Esophagus muscularis mucosa (tissue), 4 donors: ENCODE results near the gene HDGFL3. TPM values are rescaled to one million over a fixed set of nuclear protein-coding genes. Genes with fewer than 3 reads are reported as not detected.

Experiments
- DNase-seq: peaks from one replicate; pipeline ENCODE4 v3.0.0-alpha.2; 2017; ENCODE audit errors: extremely low spot score
- H3K27ac ChIP-seq, 4 donors: fragments of 200-600 bp; sonication (generic); replicated peaks in 1 of 4; 1 replicate in 3 of 4; 2 replicates in 1 of 4; pipeline ENCODE4 v1.5.1; 2016 to 2019; ENCODE audit warnings: mild to moderate bottlenecking in 1 of 4
- H3K27me3 ChIP-seq, 4 donors: fragments of 200-600 bp; sonication (generic); one replicate each; pipeline versions ENCODE4 v1.5.1 to v1.6.0; 2016 to 2019
- H3K36me3 ChIP-seq, 4 donors: fragments of 200-600 bp; sonication (generic); one replicate each; pipeline ENCODE4 v1.5.1; 2016 to 2019
- H3K4me1 ChIP-seq, 4 donors: fragments of 200-600 bp; sonication (generic); one replicate each; pipeline ENCODE4 v1.5.1; 2016 to 2019
- H3K4me3 ChIP-seq, 4 donors: fragments of 200-600 bp; sonication (generic); 1 replicate in 2 of 4; 2 replicates in 2 of 4; pipeline ENCODE4 v1.5.1; 2016 to 2019; ENCODE audit warnings: mild to moderate bottlenecking in 4 of 4, moderate library complexity in 1 of 4
- H3K9me3 ChIP-seq, 4 donors: fragments of 200-600 bp; sonication (generic); 1 replicate in 3 of 4; 2 replicates in 1 of 4; pipeline ENCODE4 v1.5.1; 2016 to 2019
- CTCF ChIP-seq, 3 experiments: fragments of 200-600 bp in 2 of 3; fragments of 450-650 bp in 1 of 3; sonication (generic) in 2 of 3; IDR thresholded peaks; one replicate each; pipeline ENCODE4 v1.5.1; 2017 to 2019; ENCODE audit warnings: antibody characterized with exemption in 3 of 3, mild to moderate bottlenecking in 2 of 3, moderate library complexity in 1 of 3
- EP300 ChIP-seq: sonication (generic); formaldehyde crosslinking; IDR thresholded peaks from one replicate; pipeline ENCODE4 v1.6.1; 2017; ENCODE audit warnings: antibody characterized with exemption
- POLR2A ChIP-seq: fragments of 450-650 bp; IDR thresholded peaks from one replicate; pipeline ENCODE4 v1.6.1; 2017; ENCODE audit warnings: antibody characterized with exemption, moderate library complexity, mild to moderate bottlenecking, low read depth
- POLR2AphosphoS5 ChIP-seq, 2 donors: sonication (generic); formaldehyde crosslinking; IDR thresholded peaks; one replicate each; pipeline ENCODE4 v1.6.1; 2017; ENCODE audit warnings: antibody characterized with exemption in 2 of 2
- WGBS: methylation state at CpG from one replicate; pipeline ENCODE4 v1.1.5; 2018; 5-methylcytosine and 5-hydroxymethylcytosine counted together
- intact Hi-C: fragments of 100-400 bp; cut with DNase I; formaldehyde crosslinking; loops from one replicate; pipeline ENCODE4 v1.15.1; 2023
- total RNA-seq, 4 donors: library from RNA; depleted of rRNA; stranded (reverse); fragments of >200 nt; gene quantifications; one replicate each; pipeline versions ENCODE4 v1.1.0 to v1.2.1, GENCODE V29; 2016

HDGFL3 gene
- total RNA-seq, 4 donors from 2014 or later, result 38.1 to 72.6 (median 47.9) TPM

GRCh38 chr15:83164111-83164770, 43.4 kb downstream of the HDGFL3 start:
- no peak for TF ChIP-seq POLR2AphosphoS5 (IDR thresholded peaks at IDR 0.05)
- no peak for TF ChIP-seq EP300

GRCh38 chr15:83163032-83163431, 44.6 kb downstream of the HDGFL3 start:
- DNase-seq, result no peak
- no peak overlapping the region for H3K4me3 ChIP-seq
- H3K36me3 ChIP-seq, result peaks cover 0 to 17% (median 6%) of the 10 kb centered on the region in 4 donors
- WGBS, result 82% methylated on average over 4 of the region's 4 CpGs
- no peak for TF ChIP-seq POLR2A
- TF ChIP-seq EP300, result no peak
- no peak overlapping the region for H3K27ac ChIP-seq
- H3K9me3 ChIP-seq, result peaks cover 0 to 24% (median 16%) of the 10 kb centered on the region in 4 donors
- no peaks in the 10 kb centered on the region for H3K4me1 ChIP-seq
- H3K27me3 ChIP-seq, result no peaks in the 10 kb centered on the region
- intact Hi-C loops, result no loop called here

More at GRCh38 chr15:83164111-83164770, 43.4 kb downstream of the HDGFL3 start:
- H3K9me3 ChIP-seq, result peaks cover 0 to 24% (median 16%) of the 10 kb centered on the region in 4 donors
- 74% methylated on average over 1 of the region's 1 CpG for WGBS
- no peak overlapping the region for H3K4me3 ChIP-seq
- H3K27me3 ChIP-seq, result no peaks in the 10 kb centered on the region
- no peaks in the 10 kb centered on the region for H3K4me1 ChIP-seq
- peaks cover 0 to 17% (median under 1%) of the 10 kb centered on the region in 4 donors for H3K36me3 ChIP-seq
- intact Hi-C loops, result no loop called here
- H3K27ac ChIP-seq, result no peak overlapping the region
- no peak for DNase-seq

- H3K36me3 ChIP-seq, result peaks cover 15 to 37% (median 23%) of the 10 kb centered on the region in 4 donors
- WGBS, result 97% methylated on average over 3 of the region's 3 CpGs
- TF ChIP-seq EP300 (no peak), POLR2A (no peak), POLR2AphosphoS5 (IDR thresholded peaks at IDR 0.05) (no peak), CTCF (IDR thresholded peaks at IDR 0.05) (no peak)
- no peaks in the 10 kb centered on the region for H3K4me1 ChIP-seq
- H3K9me3 ChIP-seq, result peaks cover 0 to 5% (median under 1%) of the 10 kb centered on the region in 4 donors
- DNase-seq, result no peak
- H3K4me3 ChIP-seq, result no peak overlapping the region
- H3K27me3 ChIP-seq, result no peaks in the 10 kb centered on the region
- intact Hi-C loops, result no loop called here
- no peak overlapping the region for H3K27ac ChIP-seq
Measured at GRCh38 chr15:83160741-83161140, 46.9 kb downstream of the HDGFL3 start.

GRCh38 chr15:83158393-83158792, 49.2 kb downstream of the HDGFL3 start:
- H3K4me1 ChIP-seq, result no peaks in the 10 kb centered on the region
- DNase-seq, result no peak
- intact Hi-C loops, result no loop called here
- no peaks in the 10 kb centered on the region for H3K27me3 ChIP-seq
- TF ChIP-seq POLR2AphosphoS5 (IDR thresholded peaks at IDR 0.05) (no peak), CTCF (IDR thresholded peaks at IDR 0.05) (no peak), POLR2A (no peak), EP300 (no peak)
- H3K36me3 ChIP-seq, result peaks cover 20 to 52% (median 27%) of the 10 kb centered on the region in 4 donors
- 90% methylated on average over 1 of the region's 1 CpG for WGBS
- H3K27ac ChIP-seq, result no peak overlapping the region
- H3K4me3 ChIP-seq, result no peak overlapping the region
- H3K9me3 ChIP-seq, result no peaks in the 10 kb centered on the region

- Histone ChIP-seq H3K4me1 (no peaks in the 10 kb centered on the region), H3K27ac (no peak overlapping the region), H3K4me3 (no peak overlapping the region), H3K36me3 (peaks cover 20 to 53% (median 32%) of the 10 kb centered on the region in 4 donors), H3K27me3 (no peaks in the 10 kb centered on the region), H3K9me3 (no peaks in the 10 kb centered on the region)
- DNase-seq, result no peak
- TF ChIP-seq EP300, result no peak
- TF ChIP-seq POLR2AphosphoS5 (IDR thresholded peaks at IDR 0.05), result no peak
- no peak for TF ChIP-seq CTCF (IDR thresholded peaks at IDR 0.05)
- no peak for TF ChIP-seq POLR2A
- 50% methylated on average over 1 of the region's 1 CpG for WGBS
- intact Hi-C loops, result no loop called here
Measured at GRCh38 chr15:83155942-83156341, 51.7 kb downstream of the HDGFL3 start.
